Measurements from ENCODE around the gene PNCK. TPM values are rescaled to one million over a fixed set of nuclear protein-coding genes. Genes with fewer than 3 reads are reported as not detected.
"Not testable (repeated sequence)": the region's sequence is repeated elsewhere in the genome, so short reads cannot be mapped to it uniquely, and the experiment has no call there.

Gene PNCK
- total RNA-seq, result 0.99 TPM

GRCh38 chrX:153673428-153674218, at the start of gene PNCK:
PNCK (minus strand) TSS chrX:153673813; CDS start chrX:153673076, 737 bp downstream.
- DNase-seq, result no peak

- DNase-seq, result no peak
Observed at GRCh38 chrX:153722704-153723350, 49.2 kb upstream of the PNCK start.

GRCh38 chrX:153719701-153720100, 46.1 kb upstream of the PNCK start:
- no peak for DNase-seq

DNA sequence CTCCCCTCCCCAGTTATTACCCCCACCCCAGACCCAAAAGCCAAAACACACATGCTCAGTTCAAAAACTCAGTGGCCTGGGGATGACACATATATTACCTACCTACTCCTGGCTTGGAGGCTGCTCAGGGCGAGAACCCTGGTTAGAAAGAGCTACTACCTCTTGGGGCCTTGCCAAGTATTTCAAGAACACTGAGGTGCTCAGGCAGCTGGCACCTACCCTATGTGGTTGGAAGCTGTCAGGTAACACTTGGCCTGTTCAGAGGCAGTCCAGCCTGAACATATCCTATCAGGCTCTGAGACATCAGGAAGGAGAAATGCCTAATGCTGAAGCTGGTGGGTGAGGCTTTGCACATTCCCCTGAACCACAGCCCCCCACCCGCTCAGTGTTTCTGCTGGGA, 45.6 kb upstream of the PNCK start:
- no peak for DNase-seq

DNA sequence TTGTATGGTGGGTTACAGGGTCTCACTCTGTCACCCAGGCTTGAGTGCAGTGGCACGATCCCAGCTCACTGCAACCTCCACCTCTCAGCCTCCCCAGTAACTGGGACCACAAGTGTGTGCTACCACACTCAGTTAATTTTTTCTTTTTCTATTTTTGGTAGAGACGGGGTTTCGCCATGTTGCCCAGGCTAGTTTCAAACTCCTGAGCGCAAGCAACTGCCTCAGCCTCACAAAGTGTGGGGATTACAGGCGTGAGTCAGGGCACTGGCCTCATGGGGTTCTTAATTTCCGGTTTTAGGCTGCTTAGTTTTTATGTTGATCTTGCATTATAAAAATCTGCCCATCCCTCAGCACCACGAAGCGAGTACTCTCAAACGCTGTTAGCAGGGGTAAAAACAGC, 43.8 kb upstream of the PNCK start:
- no peak for DNase-seq

GRCh38 chrX:153714256-153714655, 40.6 kb upstream of the PNCK start:
- DNase-seq, result no peak

- DNase-seq, result no peak
Observed at GRCh38 chrX:153709726-153710674, 36.4 kb upstream of the PNCK start.

DNA sequence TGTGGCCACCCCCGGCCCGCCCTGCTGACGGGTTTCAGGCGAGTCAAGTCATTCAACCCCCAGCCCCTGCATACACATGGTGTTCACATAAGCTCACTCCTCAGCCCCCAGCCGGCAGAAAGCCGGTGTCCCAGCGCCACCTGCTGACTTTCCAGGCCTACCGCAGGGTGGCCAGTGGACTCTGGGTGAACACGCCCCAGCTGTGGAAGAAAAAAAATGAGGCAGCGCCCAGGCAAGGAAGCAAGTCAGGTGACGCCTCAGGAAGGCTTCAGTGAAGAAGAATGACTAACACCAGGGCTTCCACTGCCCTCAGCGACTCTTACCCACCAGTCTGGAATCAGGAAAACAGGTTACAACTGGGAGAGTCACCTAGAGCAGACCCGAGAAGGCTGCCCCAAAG, 34.8 kb upstream of the PNCK start:
- DNase-seq, result no peak

DNA sequence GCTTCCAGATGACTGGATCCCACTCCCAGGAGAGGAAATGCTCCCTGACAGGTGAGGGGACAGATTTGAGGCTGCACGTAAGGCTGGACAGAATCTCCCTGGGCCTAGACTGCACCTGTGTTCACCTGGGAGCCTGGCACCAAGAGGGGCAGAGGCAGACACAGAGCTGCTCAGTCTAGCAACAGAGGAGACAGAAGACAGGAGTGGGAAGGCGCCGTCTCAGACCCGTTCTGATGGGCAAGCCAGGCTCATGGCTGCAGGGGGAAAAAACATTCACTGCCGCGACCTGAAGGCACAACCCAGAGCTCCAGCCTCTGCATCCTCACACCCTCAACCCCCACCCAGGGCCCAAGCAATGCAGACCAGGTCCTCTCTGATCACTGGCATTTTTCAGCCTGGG, 33.8 kb upstream of the PNCK start:
- DNase-seq, result no peak

DNA sequence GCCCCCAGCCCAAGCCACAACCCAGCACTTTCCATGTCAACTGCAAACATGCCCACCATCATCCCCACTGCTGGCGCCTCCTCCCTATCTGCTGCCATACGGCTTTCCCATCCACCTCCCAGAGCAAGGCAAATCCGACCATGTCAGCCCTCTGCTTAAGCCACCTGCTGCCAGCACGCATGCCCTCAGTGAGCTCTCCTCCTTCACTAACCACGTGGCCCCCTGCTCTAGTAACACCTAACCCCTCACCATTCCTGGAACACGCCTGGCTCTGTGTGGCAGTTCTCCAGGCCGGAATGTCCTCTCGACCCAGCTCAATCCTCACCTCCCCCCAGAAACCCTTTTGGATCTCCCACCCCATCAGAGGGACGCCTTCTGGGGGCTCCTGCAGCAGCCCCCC, 33.2 kb upstream of the PNCK start:
- DNase-seq, result no peak

- DNase-seq, result not testable (repeated sequence)
Observed at GRCh38 chrX:153705403-153706060, 31.9 kb upstream of the PNCK start.

DNA sequence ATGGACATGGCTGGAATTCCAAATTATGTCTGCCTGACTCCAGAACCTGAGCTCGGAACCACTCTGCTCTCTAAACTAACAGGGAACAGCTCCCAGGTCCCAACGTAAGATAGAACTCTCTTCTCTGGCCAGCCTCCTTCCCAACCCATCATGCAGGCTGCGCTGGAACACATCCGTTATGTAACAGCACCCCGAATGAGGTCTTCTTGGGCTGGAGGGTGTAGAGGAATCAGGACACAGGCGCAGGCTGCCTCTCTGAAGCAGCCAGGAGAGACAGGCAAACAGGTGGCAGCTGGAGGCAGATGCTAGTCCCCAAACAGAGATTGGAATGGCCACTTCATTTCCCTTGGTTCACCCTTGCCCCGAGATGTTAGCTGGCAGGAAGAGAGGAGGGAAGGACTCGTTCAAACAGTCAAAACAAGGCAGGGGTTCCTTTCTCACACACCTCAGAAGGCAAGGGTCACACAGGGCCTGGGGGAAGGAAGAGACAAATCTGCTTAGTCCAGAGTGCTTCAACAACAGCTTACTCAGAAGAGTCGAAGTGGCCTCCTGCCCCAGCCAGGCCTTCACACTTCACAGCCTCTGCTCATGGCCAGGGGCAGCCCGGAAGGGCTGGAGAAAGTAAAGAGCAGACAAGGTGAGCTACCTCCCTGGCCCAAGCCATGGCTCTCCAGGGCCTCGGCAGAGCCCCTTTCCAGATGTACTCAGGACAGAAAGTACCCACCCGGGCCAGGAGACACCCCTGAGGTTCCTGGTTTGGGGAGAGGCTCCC, 31.2 kb upstream of the PNCK start:
- DNase-seq, result not testable (repeated sequence)

DNA sequence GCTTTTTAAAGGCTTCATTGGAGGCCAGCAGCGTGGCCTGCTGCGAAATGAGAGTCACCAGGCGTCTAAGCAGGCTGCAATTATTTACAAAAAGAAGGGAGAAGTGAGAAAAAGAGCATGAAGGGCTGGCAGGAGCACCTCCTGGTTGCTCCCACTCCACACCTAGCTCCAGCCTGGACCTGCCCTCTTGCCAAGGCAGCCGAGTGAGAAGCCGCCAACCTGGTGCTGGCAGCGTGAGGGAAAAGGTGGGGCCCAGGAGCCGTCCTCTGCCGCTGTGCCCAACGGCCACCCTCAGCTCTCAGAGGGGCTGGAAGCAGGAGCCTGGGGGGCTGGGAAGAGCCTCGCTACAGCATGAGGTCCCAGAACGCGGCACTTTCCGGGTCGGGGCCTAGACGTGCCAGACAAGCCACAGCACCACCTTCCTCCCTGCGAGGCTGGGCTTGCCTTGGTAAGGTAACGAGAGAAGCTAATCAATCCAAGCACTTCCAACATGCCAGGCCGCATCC, 30.5 kb upstream of the PNCK start:
- DNase-seq, result no peak

- no peak for DNase-seq
Observed at GRCh38 chrX:153703036-153703370, 29.4 kb upstream of the PNCK start.

DNA sequence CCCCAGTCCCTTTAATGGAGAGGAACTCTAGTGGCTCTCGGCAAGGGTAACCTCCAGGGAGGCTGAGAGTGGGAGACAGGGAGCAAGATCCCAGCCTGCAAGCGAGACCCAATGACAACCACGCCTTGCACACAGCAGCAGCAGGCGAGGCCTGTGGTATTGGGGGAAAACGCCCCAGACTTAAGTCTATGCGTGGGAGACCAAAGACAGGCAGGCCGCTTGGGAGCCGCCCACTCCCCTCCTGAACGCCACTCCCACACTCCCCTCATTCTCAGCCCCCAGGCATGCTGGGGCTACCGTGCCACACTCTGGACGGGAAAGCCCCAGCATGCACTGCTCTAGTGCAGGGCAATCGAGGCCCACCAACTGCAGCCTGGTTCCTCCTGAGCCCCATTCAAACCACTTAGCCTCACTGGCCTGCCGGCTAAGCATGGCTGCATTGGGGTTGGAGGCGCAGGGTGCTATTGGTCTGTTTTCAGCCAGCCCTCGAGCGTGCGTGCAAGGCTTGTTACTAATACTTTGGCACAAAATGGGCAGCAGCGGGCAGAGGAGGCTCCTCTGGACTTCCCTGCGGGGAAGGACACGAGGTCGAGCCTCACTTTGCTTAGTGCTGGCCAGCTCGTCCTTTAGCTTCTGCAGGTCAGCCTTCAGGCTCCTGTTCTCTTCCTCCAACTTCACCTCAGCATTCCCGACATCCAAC, 28.9 kb upstream of the PNCK start:
- DNase-seq, result no peak

DNA sequence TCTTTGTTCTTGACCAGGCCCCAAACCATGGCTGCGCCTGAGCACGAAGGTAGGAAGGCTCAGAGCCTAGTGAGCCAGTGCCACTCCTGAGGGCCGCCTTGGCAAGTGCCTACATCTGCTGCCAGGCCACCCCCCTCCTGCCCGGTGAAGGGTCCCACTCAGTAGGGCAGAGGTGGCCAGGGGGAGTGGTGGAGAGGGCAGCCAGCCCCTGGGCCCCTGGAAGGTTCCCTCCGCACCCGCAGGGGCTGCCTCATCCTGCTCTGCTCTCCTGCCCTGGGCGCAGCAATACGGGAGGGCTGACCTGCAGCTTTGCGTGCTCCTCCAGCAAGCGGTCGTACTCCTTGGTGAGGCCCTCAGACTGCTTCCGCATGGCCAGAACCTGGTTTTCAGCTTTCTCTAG, 28.1 kb upstream of the PNCK start:
- no peak for DNase-seq

- DNase-seq, result no peak
Observed at GRCh38 chrX:153700967-153701366, 27.4 kb upstream of the PNCK start.

- no peak for DNase-seq
Observed at GRCh38 chrX:153700376-153700945, 26.8 kb upstream of the PNCK start.

- not testable (repeated sequence) for DNase-seq
Observed at GRCh38 chrX:153699784-153700371, 26.3 kb upstream of the PNCK start.

DNA sequence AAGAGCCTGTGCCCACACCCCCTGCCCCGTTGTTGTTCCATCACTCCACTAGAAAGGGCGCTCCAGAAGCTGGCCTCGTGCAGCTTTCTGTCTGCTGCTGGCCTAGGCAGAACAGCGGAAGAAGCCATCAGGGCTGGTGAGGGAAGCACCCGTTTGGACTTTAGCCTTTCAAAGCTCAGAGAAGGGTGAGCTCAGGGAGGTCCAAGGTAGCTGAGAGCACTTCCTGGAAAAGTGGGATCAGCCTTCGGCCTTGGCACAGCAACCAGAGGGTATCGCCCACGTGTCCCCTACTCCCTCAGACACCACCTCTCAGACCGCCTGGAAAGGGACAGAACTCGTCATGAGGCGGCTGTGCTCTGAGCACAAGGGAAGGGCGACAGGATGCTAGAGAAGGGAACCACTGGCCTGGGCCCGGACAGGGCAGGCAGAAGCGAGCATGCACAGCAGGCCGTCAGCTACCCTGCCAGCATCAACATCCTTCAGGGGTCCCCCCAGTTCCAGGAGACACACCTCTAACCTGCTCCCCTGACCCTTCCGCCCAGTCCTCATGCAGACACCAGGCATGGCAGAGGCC, 25.7 kb upstream of the PNCK start:
- DNase-seq, result not testable (repeated sequence)
